ENCODE data around the gene SCNN1B.

The SCNN1B gene

DNA sequence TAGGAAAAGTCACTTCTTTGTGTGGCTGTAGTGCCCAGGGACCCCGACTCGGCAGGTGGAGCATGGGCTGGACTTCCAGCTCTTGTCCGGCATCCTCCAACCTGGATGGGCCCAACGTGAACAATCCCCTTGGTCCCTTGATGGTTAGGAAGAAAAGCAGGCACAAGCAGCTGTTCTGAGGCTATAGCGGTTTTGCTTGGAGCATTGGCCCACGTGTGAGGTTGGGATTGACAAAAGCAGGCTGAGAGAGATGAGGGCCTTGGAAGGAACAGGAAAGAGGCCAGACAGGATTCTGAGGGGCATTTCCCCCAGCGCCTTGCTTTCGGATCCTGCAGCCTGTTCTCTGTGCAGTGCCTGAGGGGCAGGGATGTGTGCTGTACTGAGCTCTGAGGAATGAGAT, 28.1 kb downstream of the SCNN1B start:
- no peak overlapping the region for H3K4me3 ChIP-seq (ENCODE audit: control insufficient read depth, low read depth, low read length)
- TF ChIP-seq, protein P1, sequence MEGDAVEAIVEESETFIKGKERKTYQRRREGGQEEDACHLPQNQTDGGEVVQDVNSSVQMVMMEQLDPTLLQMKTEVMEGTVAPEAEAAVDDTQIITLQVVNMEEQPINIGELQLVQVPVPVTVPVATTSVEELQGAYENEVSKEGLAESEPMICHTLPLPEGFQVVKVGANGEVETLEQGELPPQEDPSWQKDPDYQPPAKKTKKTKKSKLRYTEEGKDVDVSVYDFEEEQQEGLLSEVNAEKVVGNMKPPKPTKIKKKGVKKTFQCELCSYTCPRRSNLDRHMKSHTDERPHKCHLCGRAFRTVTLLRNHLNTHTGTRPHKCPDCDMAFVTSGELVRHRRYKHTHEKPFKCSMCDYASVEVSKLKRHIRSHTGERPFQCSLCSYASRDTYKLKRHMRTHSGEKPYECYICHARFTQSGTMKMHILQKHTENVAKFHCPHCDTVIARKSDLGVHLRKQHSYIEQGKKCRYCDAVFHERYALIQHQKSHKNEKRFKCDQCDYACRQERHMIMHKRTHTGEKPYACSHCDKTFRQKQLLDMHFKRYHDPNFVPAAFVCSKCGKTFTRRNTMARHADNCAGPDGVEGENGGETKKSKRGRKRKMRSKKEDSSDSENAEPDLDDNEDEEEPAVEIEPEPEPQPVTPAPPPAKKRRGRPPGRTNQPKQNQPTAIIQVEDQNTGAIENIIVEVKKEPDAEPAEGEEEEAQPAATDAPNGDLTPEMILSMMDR (conservative IDR thresholded peaks at IDR 0.05; ENCODE audit: control insufficient read depth, insufficient read depth, low read depth, low read length) = no peak

DNA sequence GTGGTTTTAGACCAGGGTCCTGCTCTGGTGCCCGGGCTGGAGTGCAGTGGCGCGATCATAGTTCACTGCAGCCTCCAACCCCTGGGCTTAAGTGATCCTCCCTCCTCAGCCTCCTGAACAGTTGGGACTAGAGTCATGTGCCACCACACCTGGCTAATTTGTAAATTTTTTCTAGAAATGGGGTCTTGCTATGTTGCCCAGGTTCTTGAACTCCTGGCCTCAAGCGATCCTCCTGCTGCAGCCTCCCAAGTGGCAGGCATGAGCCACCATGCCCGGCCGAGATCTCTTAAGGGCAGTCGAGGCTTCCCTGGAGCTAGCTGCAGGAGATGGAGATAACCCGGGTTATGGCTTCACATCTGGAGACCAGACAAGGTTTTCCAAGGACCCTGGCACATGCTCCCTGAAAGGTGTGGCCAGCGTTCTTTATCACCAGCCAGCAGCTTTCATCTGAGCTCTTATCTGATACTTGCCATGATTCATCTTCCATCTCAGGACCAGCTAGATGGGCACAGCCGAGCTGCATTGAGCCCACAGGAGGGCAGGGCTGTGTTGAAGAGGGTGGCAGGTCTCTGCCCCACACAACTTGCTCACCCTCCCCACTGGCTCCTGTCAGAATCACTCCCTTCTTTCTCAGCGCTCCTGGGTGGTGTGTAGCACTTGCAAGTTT, 28.6 kb downstream of the SCNN1B start:
- TF ChIP-seq, protein P1 (conservative IDR thresholded peaks at IDR 0.05; ENCODE audit: control insufficient read depth, insufficient read depth, low read depth, low read length) = no peak
- H3K4me3 ChIP-seq (ENCODE audit: control insufficient read depth, low read depth, low read length) = no peak overlapping the region
- no peak for DNase-seq (ENCODE audit: low read depth)

More for the DNA sequence above, 28.1 kb downstream of the SCNN1B start:
- DNase-seq (ENCODE audit: low read depth) = no peak

DNA sequence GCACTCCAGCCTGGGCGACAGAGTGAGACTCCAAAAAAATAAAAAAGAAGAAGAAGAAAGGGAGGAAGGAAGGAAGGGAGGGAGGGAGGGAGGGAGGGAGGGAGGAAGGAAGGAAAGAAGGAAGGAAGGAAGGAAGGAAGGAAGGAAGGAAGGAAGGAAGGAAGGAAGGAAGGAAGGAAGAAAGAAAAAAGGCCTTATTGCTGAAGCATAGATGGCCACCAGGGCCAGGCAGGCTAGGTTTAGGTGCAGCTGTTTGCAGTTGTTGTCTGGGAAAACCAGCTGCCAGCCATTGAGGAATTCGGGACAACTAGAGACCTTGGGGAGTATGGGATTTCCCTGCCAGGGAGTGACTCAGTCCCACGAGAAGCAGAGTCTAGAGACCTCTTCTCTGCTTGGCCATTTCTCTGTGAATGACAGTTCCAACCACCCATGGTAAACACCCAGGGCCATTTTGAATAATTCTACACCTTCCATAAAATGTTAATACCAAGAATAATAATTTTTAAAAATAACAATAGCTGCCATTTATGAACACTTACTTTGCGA, 31.0 kb downstream of the SCNN1B start:
- TF ChIP-seq, protein P1 (conservative IDR thresholded peaks at IDR 0.05; ENCODE audit: control insufficient read depth, insufficient read depth, low read depth, low read length) = no peak
- H3K4me3 ChIP-seq (ENCODE audit: control insufficient read depth, low read depth, low read length) = no peak overlapping the region
- DNase-seq (ENCODE audit: low read depth) = peak; percentile 8

DNA sequence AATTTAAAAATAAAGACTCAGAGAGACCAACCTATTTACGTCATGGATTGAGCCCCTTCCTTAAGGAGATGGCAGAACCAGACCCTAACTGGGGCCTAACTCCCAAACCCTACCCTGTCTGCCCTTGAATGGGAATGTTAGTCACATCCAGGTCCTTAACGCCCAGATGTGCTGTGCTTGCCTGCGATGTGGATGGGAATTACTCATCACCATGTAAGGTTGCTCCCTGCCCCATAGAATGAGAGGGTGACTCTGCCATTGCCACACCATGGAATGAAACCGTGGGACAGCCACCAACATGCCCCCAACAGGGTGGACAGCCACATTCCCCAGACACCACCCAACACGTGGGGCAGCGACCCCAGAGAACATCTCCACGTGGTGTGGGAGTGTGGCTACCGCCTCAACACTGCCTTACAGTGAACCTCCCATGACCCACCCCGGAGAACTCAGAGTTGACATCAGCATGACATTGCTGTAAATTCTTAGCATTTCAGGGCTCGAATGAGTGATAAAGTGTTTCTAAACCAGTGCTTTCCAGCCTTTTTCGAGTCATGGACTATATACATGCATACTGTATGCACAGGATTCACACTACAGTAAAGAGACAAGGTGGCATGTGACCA, 31.8 kb downstream of the SCNN1B start:
- no peak overlapping the region for H3K4me3 ChIP-seq (ENCODE audit: control insufficient read depth, low read depth, low read length)
- TF ChIP-seq, protein P1 (conservative IDR thresholded peaks at IDR 0.05; ENCODE audit: control insufficient read depth, insufficient read depth, low read depth, low read length) = no peak
- DNase-seq (ENCODE audit: low read depth) = no peak

DNA sequence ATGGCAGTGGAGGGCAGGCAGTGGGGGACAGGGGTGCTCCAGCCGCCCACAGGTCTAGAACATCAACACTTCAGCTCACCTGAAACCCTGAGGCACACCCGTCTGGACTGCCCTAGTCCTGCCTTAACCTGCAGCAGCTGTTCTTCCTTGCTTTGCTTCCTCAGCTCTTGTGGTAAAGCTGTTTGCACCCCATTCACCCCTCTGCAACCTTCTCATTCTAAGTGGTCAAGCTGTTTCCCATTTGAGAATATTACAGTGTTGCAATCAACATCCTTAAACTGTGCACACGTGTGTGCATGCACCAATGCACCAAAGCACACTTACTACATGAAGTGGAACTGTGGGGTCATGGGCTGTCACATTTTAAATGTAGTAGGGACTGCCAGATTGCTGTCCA, 32.4 kb downstream of the SCNN1B start:
- TF ChIP-seq, protein P1 (conservative IDR thresholded peaks at IDR 0.05; ENCODE audit: control insufficient read depth, insufficient read depth, low read depth, low read length) = no peak
- DNase-seq (ENCODE audit: low read depth) = no peak
- no peak overlapping the region for H3K4me3 ChIP-seq (ENCODE audit: control insufficient read depth, low read depth, low read length)

DNA sequence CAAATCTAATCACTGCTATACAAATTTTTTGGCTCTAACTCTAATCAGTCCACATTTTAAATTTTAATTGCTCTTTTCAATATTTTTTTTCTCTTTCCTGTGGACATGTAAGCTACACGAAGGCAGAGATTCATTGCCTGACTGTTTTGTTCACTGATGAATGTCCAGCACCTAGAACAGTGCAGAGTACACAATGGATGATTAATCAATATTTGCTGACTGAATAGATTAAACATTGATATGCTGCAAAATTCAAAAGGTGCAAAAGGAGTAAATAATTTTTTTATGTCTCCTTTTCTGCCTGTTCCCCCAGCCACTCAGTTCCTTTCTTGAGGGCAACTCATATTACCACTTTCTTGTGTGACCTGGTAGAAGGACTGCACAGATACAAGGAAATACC, 32.8 kb downstream of the SCNN1B start:
- no peak overlapping the region for H3K4me3 ChIP-seq (ENCODE audit: control insufficient read depth, low read depth, low read length)
- TF ChIP-seq, protein P1 (conservative IDR thresholded peaks at IDR 0.05; ENCODE audit: control insufficient read depth, insufficient read depth, low read depth, low read length) = no peak
- DNase-seq (ENCODE audit: low read depth) = no peak

Data from fibroblast of mammary gland (primary cell).